Transverse colon (tissue), 3 donors: ENCODE results near the gene RPS6KA3.

ENCODE experiments used
- POLR2A ChIP-seq: fragments of 450-650 bp; IDR thresholded peaks from one replicate; pipeline ENCODE4 v1.6.1; 2016; ENCODE audit warnings: antibody characterized with exemption, mild to moderate bottlenecking, moderate library complexity
- TF ChIP-seq, protein P1 (sequence below), 5 experiments: fragments of 200-600 bp in 3 of 5; fragments of 450-650 bp in 2 of 5; sonication (generic) in 3 of 5; IDR thresholded peaks; 1 replicate in 2 of 5; 2 replicates in 3 of 5; pipeline ENCODE4 v1.5.1; 2016 to 2017; ENCODE audit warnings: antibody characterized with exemption in 5 of 5, inconsistent platforms in 3 of 5, mild to moderate bottlenecking in 2 of 5, moderate library complexity in 1 of 5

- TF ChIP-seq, protein P1, sequence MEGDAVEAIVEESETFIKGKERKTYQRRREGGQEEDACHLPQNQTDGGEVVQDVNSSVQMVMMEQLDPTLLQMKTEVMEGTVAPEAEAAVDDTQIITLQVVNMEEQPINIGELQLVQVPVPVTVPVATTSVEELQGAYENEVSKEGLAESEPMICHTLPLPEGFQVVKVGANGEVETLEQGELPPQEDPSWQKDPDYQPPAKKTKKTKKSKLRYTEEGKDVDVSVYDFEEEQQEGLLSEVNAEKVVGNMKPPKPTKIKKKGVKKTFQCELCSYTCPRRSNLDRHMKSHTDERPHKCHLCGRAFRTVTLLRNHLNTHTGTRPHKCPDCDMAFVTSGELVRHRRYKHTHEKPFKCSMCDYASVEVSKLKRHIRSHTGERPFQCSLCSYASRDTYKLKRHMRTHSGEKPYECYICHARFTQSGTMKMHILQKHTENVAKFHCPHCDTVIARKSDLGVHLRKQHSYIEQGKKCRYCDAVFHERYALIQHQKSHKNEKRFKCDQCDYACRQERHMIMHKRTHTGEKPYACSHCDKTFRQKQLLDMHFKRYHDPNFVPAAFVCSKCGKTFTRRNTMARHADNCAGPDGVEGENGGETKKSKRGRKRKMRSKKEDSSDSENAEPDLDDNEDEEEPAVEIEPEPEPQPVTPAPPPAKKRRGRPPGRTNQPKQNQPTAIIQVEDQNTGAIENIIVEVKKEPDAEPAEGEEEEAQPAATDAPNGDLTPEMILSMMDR (IDR thresholded peaks at IDR 0.05): no peak
- no peak for TF ChIP-seq POLR2A
Measured at GRCh38 chrX:20215565-20215964, 51.1 kb downstream of the RPS6KA3 start.
